PFSK-1 (cell line): Measurements from ENCODE around the gene GNG7.

Experiments used
- POLR2AphosphoS5 ChIP-seq: IDR thresholded peaks from 2 replicates; pipeline ENCODE4 v1.6.1; 2012; ENCODE audit warnings: low read depth, mild to moderate bottlenecking, control low read depth, low read length, moderate library complexity
- REST ChIP-seq, 2 experiments: IDR thresholded peaks; 2 replicates each; pipeline versions ENCODE4 v1.6.1 to v1.8.0; 2011 to 2012; ENCODE audit warnings: low read depth in 2 of 2, low read length in 2 of 2, control low read depth in 1 of 2, inconsistent platforms in 1 of 2, mild to moderate bottlenecking in 1 of 2, moderate library complexity in 1 of 2; ENCODE audit not compliant: insufficient read depth in 1 of 2
- SIN3A ChIP-seq: IDR thresholded peaks from 2 replicates; pipeline ENCODE4 v1.6.1; 2012; ENCODE audit warnings: mild to moderate bottlenecking, low read length, moderate library complexity, borderline replicate concordance; ENCODE audit not compliant: insufficient read depth

DNA sequence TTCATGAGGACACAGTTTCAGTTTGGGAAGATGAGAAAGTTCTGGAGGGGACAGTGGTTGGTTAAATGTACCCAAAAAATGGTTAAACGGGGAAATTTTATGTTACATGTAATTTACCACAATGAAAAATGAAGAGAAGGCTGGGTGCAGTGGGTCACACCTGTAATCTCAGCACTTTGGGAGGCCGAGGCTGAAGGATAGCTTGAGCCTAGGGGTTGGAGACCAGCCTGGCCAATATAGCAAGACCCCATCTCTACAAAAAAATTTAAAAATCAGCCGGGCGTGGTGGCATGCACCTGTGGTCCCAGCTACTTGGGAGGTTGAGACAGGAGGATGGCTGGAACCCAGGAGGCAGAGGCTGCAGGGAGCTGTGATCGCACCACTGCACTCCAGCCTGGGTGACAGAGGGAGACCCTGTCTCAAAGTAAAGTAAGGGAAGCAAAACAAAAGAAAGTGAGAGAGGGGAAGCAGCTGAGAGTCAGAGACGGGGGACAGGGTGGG is 17.2 kb downstream of the GNG7 start:
- no peak for TF ChIP-seq POLR2AphosphoS5
- TF ChIP-seq REST (IDR thresholded peaks at IDR 0.05; ENCODE audit: insufficient read depth in 1 of 2, low read depth in 2 of 2, low read length in 2 of 2): no peak
- TF ChIP-seq SIN3A: no peak
